Measurements from ENCODE around the gene RAPSN. TPM values are rescaled to one million over a fixed set of nuclear protein-coding genes. Genes with fewer than 3 reads are reported as not detected.

Gene RAPSN
- under 0.01 and 0.05 TPM in 2 replicates for total RNA-seq

GRCh38 chr11:47448566-47449427 is at the start of gene RAPSN:
Gene RAPSN, minus strand, starts transcription at chr11:47449136. Its CDS starts 172 bp downstream, at chr11:47448964.

GRCh38 chr11:47426062-47426956 is 22.6 kb downstream of the RAPSN start, which contains the start of gene PSMC3:
Gene PSMC3, minus strand, starts transcription at chr11:47426439. Its CDS starts 160 bp downstream, at chr11:47426279.

GRCh38 chr11:47407746-47408590 is 41.0 kb downstream of the RAPSN start, which contains the start of gene SLC39A13:
Gene SLC39A13, plus strand, starts transcription at chr11:47408590. Its CDS starts 1,505 bp downstream, at chr11:47410095.

Other genes with a start within 250 kb of the RAPSN start
- gene DDB2, start 234.2 kb downstream of the RAPSN start, total RNA-seq: 30.3 and 31.5 TPM in 2 replicates
- 19.1 and 24.6 TPM in 2 replicates for gene ACP2, start 200.3 kb downstream of the RAPSN start, total RNA-seq
- gene NR1H3, start 191.1 kb downstream of the RAPSN start, total RNA-seq: 4.4 and 4.8 TPM in 2 replicates
- 14.3 and 21.3 TPM in 2 replicates for gene MADD, start 179.0 kb downstream of the RAPSN start, total RNA-seq
- gene MYBPC3, start 96.4 kb downstream of the RAPSN start, total RNA-seq: not detected in 2 replicates
- gene SPI1, start 70.6 kb downstream of the RAPSN start, total RNA-seq: not detected in 2 replicates
- gene SLC39A13, start 40.5 kb downstream of the RAPSN start, total RNA-seq: 70.4 and 120 TPM in 2 replicates
- 117 and 208 TPM in 2 replicates for gene PSMC3, start 22.7 kb downstream of the RAPSN start, total RNA-seq
- 67.1 and 125 TPM in 2 replicates for gene CELF1, start 104.0 kb upstream of the RAPSN start, total RNA-seq
- 59.8 and 60.6 TPM in 2 replicates for gene PTPMT1, start 116.5 kb upstream of the RAPSN start, total RNA-seq
- gene KBTBD4, start 129.8 kb upstream of the RAPSN start, total RNA-seq: 17.6 and 24.9 TPM in 2 replicates
- 43.2 and 66.2 TPM in 2 replicates for gene NDUFS3, start 129.9 kb upstream of the RAPSN start, total RNA-seq
- gene FAM180B, start 137.5 kb upstream of the RAPSN start, total RNA-seq: not detected in 2 replicates
- gene C1QTNF4, start 145.3 kb upstream of the RAPSN start, total RNA-seq: under 0.01 and 0.05 TPM in 2 replicates
- 78.4 and 107 TPM in 2 replicates for gene MTCH2, start 193.4 kb upstream of the RAPSN start, total RNA-seq